ENCODE data around the gene DOCK8.

The DOCK8 gene

GRCh38 chr9:436482-436881, 221.8 kb downstream of the DOCK8 start:
- no peak for DNase-seq

GRCh38 chr9:437066-437465, 222.4 kb downstream of the DOCK8 start:
- no peak for DNase-seq

- DNase-seq = peak; percentile 63
Measured at GRCh38 chr9:437574-438001, 222.9 kb downstream of the DOCK8 start.

- no peak for DNase-seq
Measured at GRCh38 chr9:438066-438465, 223.4 kb downstream of the DOCK8 start.

GRCh38 chr9:438961-439768, 224.5 kb downstream of the DOCK8 start:
- no peak for DNase-seq

- DNase-seq = no peak
Measured at GRCh38 chr9:441126-441525, 226.5 kb downstream of the DOCK8 start.

GRCh38 chr9:444528-444927, 229.9 kb downstream of the DOCK8 start:
- DNase-seq = no peak

- DNase-seq = peak; percentile 13
Measured at GRCh38 chr9:445033-445432, 230.4 kb downstream of the DOCK8 start.

- no peak for DNase-seq
Measured at GRCh38 chr9:446074-446699, 231.5 kb downstream of the DOCK8 start.

- DNase-seq = no peak
Measured at GRCh38 chr9:447230-448025, 232.8 kb downstream of the DOCK8 start.

GRCh38 chr9:450057-450456, 235.4 kb downstream of the DOCK8 start:
- DNase-seq = no peak

- DNase-seq = no peak
Measured at GRCh38 chr9:450561-450960, 235.9 kb downstream of the DOCK8 start.

GRCh38 chr9:453832-454231, 239.2 kb downstream of the DOCK8 start:
- DNase-seq = no peak

- no peak for DNase-seq
Measured at GRCh38 chr9:456365-456764, 241.7 kb downstream of the DOCK8 start.

- no peak for DNase-seq
Measured at GRCh38 chr9:458590-458989, 243.9 kb downstream of the DOCK8 start.

- no peak for DNase-seq
Measured at GRCh38 chr9:459491-460444, 245.1 kb downstream of the DOCK8 start.

- no peak for DNase-seq
Measured at GRCh38 chr9:462121-462520, 247.5 kb downstream of the DOCK8 start.

- no peak for DNase-seq
Measured at GRCh38 chr9:462606-463005, 247.9 kb downstream of the DOCK8 start.

- DNase-seq = no peak
Measured at GRCh38 chr9:463455-464171, 248.9 kb downstream of the DOCK8 start.

GRCh38 chr9:466747-467146, 252.1 kb downstream of the DOCK8 start:
- DNase-seq = no peak

- DNase-seq = no peak
Measured at GRCh38 chr9:468766-469426, 254.2 kb downstream of the DOCK8 start.

Measured in fibroblast of skin of right quadriceps (primary cell).